Stimulated activated CD4-positive, alpha-beta T cell treated with anti-CD3 and anti-CD28 coated beads, Interleukin-1b, Interleukin-23, amount 100 ng/mL, for 4 hours (primary cell): ENCODE results near the gene PADI2.

ENCODE experiments used
- DNase-seq, 2 donors: peaks; one replicate each; pipeline ENCODE4 v3.0.0-alpha.2; 2020; ENCODE audit warnings: low read depth in 2 of 2

Gene PADI2

DNA sequence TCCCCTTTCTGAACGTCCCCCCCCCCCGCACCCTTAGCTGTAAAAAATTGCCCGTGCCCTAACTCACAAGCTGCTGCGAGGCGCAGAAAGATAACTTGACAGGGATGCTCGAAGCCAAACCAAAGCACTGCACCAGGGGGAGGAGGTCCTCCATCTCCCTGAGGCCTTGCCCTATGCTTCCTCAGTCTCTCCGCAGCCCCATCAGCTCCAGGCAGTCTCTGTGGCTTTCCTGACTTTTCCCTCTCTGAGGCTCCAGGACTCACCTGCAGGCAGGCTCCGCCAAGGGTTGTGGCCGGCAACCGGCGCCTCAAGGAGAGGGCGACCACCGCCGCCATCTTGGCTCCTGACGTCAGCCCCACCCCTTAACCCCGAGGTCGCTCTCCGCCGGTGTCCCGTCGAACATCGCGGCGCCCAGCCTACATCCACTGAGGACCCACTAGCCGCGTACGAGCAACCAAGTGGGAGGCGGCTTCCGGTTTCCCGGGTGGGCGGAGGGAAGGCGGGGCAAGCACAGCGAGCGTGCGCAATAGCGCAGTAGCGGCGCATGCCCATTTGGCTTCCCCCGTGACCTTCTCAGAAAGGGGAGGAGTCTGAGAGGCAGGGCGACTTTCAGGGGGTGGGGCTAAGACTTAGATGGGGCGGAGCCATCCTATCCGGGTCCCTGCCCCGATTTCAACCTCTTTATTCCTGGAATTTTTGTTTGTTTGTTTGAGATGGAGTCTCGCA, 65.4 kb downstream of the PADI2 start, which contains the start of gene SDHB:
Gene SDHB, minus strand, starts transcription at position 348 of the 726 bp plus-strand sequence. Its CDS starts 13 bp downstream, at position 335.
- DNase-seq: peak; percentile 98 to 99

DNA sequence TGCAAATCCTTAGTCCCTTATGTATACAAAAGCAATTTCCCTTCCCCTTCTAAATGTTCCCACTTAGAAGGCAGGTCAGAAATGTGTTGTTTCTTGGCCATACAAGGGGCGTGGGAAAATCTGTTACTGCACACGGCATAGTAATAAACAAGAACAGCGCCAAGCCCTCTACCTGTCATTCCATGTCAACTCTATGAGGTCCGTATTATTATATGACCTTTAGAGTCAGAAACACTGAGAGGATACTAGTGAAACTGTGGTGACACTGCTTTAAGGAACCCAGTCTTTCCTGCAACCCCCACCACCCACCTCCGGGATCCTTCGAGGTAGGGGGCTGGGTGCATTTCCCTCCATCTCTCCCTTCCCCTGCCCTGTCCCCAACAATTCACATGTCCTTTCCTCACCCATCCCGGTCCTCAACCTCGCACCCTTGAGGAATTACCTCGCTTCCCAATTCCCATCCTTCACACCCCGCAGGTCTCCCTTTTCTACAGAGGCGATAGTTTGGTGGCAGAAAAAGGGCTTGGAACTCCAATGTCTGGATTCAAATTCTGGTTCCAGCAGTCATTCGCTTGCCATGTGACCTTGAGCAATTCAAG, 66.1 kb downstream of the PADI2 start:
- no peak for DNase-seq

DNA sequence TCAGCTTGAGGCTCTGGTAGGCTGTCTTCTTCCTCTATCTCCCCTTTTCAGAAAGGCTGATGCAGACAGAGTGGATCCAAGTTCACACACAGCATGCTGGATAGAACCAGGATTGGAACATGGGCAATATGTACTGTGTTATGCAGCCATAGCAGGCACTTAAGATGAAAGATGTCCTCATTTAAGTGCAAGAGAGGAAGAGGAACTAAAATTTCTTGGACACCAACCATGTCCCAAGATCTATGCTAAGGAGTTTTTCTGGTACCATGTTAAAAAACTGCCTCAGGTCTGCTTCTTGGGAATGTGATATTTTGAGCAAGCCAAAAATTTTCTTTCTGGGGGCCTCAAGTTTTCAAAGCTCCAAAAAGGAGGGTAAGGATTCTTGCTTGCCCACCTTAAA, 66.6 kb downstream of the PADI2 start:
- no peak for DNase-seq

DNA sequence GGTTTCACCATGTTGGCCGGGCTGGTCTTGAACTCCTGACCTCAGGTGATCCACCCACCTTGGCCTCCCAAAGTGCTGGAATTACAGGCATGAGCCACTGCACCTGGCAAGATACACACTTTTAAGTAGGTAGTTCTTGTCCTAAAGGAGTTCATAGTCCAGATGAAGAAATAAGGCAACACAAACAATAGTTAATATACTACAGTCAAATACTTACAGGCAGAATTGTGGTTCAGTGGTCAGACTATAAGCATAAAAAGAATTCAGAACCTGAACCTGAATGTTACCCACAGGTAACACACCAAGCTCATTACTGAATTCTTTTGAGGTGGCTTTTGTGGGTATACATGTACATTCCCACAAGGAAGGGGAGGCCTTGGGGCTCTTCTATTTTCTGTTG, 67.2 kb downstream of the PADI2 start:
- no peak for DNase-seq

DNA sequence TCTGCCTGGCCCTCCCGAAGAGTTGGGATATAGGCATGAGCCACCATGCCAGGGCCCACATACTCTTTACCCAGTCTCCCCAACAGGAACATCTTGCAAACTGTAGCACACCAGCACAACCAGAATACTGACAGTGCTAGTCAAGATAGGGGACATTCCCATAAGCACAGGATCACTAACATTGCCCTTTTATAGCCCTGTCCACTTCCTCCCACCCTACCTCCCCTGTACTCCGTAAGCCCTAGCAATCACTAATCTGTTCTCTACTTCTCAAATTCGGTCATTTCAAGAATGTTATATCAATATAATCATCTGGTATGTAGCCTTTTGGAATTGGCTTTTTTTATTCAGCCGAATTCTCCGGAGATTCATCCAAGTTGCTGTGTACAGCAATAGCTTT, 71.3 kb downstream of the PADI2 start:
- no peak for DNase-seq

DNA sequence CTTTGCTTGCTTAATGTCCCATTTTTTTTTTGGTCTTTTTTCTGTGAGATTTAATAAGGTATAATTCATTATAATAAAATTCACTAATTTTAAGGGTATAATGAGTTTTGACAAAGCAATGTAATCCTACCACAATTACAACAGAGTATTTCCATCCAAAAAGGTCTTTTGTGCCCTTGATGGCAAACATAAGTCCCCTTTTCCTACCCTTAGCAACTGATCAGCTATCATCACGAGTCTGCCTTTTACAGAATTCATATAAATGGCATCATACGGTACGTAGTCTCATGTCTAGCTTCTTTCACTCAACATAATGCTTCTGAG, 73.0 kb downstream of the PADI2 start:
- no peak for DNase-seq

DNA sequence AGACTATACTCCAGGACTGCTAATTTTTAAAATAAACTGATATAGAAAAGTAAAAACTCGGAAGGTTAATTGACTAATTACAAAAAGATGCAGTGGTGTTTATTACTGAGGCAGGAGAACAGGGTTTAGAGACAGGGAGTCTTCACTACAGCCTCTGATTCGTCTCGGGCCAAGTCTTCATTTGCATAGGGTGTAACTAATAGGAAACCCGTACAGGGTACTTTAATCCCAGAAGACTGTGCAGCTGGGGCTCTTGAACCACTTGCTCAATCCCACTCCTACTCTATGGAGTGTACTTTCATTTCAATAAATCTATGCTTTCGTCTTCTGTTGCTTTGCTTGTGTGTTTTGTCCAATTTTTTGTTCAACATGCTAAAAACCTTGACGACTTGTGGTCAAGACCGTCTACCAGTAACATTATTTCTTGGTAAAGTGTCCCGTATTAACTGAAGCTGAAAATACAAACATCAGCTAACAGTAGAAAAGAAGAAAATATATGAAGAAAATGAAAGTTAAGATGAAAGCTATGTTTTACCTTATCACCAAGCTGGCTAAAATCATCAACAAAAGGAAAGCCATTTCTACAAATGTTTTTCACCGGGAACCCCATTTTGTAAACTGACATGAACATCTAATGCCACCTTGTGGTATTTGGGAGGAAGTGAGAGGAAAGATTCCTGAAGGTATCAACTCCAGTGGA, 73.5 kb downstream of the PADI2 start:
- no peak for DNase-seq

DNA sequence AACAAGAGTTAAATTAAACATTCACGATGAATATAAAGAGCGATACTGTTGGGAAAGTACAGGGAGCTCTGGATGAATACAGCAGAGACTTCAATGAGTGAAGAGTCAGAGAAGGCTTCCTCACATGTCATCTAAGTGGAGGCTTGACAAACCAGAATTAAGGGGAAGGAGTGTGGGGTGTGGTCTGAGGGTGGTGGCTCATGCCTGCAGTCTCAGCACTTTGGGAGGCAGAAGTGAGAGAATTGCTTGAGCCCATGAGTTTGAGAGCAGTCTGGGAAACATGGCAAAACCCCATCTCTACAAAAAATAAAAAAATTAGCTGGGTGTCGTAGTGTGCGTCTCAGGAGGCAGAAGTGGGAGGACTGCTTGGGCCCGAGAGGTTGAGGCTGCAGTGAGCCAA, 74.1 kb downstream of the PADI2 start:
- no peak for DNase-seq

DNA sequence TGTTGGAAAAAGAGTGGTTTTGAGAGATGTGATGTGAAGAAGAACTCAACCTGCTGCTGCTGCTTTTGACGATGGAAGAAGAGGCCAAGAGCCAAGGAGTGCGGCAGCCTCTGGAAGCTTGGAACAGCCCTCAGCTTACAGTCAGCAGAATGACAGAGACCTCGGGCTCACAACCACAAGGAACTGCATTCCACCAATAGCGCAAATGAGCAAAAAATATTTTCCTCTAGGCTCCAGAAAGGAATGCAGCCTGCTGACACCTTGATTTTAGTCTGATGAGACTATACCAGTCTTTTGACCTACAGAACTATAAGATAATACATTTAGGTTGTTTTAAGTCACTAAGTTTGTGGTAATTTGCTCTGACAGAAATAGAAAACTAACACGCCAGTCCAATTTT, 75.6 kb downstream of the PADI2 start:
- DNase-seq: no peak

DNA sequence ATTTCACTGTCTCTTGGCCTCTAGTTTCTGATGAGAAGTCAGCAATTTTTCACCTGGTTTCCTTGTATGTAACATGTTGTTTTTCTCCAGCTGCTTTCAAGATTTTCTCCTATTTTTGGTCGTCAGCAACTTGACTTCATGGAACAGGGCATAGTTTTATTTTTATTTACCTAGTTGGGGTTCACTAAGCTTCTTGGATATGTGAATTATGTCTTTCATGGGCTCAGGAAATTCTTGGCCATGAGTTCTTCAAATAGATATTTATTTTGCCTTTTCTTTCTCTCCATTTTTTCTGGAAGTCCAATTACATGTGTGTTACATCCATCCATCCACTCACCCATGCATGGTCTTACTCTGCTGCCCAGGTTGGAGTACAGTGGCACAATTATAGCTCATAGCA, 79.1 kb downstream of the PADI2 start:
- DNase-seq: no peak

DNA sequence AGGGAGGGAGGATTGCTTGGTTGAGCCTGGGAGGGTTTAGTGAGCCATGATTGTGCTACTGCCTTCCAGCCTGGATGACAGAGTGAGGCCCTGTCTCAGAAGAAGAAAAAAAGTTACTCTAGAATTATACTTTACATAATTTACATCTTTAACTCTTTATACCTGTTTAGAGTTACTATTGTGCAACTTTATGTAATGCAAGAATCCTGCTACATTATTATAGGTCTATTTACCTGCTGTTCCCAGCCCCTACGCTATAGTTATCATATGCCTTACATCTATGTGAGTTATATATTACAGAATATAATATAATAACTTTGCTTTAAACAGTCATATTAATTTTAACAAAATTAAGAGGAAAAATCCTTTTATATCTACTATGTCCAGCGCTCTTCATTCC, 79.7 kb downstream of the PADI2 start:
- no peak for DNase-seq

DNA sequence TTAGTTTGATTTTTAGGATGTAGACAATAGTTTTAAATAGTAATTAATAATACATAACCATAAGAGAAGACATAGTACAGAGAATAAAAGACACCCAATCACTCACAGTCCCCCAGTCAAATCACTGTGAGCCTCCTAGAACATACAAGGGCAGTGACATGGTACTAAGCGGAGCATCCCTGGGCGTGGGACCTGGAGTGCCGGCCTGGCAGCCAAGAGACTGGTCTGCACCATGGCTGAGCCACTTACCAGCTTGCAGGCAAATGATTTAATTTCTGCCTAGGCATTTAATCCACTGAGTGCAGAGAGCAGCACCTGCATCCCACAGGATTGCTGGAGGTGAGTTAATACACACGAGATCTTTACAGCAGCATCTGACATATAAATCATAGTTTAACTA, 85.8 kb downstream of the PADI2 start:
- no peak for DNase-seq

DNA sequence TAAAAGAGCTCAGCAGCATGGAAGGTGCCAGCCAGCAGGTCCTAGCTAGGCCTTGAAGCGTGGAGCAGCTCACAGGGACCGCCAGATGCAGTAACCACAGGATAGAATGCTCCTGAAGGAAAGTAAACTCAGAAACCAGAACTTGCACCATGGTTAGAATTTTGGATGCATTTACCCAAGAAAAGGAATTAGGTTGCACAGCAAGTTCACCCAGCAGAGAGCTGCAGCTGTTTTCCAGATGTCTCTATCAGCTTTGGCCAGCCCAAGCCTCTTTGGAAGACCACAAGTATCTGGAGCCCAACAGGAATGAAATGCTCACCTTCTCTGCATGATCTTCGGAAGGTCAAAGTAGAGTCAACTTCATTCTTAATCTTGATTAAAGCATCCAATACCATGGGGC, 86.5 kb downstream of the PADI2 start:
- no peak for DNase-seq

DNA sequence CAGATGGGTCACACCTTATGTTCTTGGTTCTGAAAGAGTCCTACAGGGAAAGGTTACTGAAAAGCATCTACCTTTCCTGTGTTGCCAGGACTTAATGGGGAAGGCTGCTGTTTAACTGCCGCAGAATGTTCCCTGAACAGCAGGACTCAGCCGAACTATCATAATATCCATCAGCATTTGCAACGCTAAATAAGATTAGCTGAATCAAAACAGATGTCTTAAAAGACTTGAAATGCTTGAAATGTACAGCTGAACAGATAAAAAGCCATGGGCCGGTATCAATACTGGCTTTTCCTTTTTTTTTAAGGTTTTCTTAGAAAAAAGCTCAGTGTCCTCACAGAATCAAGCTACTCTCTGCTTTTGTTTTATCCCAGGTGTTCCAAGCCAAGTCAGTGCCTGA, 87.8 kb downstream of the PADI2 start:
- DNase-seq: no peak

DNA sequence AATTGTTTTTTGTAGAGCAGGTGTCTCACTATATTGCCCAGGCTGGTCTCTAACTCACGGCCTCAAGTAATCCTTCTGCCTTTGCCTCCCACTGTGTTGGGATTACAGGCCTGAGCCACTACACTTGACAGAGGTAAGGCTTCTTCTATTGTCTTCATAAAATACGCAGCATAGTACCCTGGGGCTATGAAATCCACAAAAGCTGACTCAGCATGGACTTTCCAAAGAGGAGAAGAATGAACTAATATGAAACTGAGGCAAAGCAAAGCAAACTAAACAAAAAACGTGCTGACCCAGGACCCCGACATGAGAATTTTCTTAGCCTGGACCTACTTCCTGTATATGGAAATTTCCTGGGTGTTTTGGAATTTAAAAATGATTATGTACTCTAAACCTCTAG, 89.0 kb downstream of the PADI2 start:
- DNase-seq: no peak

DNA sequence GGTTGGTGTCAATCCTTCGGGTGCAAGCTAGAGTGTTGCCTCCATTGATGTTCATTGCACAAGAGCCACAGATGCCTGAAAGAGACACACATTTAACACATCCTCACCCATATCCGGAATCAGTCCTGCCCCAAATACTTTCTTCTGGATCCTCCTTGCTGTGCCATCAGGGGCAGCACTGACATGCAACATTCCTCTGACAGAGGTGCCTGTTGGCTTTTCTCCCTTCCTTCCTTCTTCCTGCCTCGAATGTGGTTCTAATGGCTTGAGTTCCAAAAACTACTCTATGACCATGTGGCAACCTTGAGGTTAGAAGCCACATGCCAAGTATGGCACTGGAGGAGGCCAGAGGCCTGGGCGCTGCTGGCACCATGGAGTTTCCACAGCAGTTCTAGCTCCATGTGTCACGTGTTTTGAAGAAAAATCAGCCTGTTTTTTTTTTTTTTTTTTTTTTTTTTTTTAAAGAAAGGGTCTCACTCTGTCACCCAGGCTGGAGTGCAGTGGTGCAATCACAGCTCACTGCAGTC, 90.5 kb downstream of the PADI2 start:
- no peak for DNase-seq

DNA sequence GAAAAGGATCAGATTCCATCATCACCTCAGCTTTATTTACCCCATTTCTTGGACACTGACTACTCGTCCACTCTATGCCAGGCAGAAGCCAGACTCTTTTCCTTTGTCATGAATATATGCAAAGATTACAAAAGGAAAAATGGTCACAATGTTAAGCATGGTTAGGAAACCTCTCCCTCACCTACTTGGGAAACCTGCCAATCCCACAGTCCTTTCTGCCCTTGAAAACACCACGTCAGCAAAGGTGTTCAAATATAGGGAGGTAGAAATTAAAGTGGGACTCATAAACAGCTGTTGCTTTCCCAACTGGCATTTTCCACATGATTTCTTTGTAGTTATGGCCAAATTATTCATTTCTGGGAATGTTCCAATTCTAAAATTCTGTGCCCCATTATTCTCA, 91.4 kb downstream of the PADI2 start:
- no peak for DNase-seq

DNA sequence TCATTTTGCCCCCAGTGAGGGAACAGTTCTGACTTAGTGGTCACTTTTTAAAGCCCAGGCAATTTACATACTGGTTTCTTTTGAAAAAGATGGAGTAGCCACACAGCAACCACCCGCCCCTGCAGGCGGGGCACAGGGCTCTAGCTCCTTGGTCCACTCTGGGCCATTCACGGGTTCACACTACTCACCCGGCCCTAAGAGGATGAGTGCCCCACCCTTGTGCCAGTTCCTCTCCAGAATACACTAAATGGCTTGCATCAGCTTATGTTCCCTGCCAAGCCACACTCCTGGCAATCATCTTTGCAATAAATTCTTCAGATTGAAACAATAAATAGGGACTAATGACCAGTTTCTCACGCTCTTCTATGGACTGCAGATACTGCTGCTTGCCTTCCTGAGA, 91.8 kb downstream of the PADI2 start:
- no peak for DNase-seq

DNA sequence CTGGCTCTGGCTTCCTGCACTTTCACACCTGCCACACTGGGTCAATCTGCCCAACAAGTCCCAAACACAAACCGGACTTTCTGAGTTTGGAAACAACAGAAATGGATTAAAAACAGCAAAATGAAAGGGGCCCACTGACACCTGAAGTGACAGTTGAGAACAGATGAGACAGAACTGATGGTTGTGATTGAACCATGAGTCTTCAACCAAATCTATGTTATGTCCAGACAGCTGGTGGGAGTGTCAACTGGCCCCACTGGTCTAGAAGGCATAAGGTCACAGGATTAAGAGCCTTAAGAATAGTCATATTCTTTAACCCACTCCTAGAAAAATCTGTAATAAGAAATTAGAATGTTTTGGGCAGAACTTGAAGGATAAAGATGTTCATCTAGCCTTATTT, 94.5 kb downstream of the PADI2 start:
- DNase-seq: no peak

DNA sequence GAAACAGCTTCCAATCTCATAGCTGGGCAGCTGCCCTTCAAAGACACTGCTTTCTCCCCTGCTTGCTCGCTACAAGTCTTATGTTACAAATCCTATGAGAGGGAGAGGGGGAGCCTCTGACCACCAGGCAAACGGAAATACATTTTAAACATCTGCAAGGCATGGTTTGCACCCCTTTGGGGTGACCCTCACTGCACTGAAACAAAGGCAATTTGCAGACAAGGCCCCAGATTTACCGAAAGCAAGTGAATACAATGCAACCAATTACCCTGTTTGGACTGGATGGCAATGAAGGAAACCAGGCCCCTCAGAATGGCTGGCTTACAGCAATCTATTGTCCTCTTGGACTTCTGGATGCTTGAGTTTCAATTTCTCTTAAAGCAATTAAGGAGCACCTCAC, 95.7 kb downstream of the PADI2 start:
- no peak for DNase-seq

DNA sequence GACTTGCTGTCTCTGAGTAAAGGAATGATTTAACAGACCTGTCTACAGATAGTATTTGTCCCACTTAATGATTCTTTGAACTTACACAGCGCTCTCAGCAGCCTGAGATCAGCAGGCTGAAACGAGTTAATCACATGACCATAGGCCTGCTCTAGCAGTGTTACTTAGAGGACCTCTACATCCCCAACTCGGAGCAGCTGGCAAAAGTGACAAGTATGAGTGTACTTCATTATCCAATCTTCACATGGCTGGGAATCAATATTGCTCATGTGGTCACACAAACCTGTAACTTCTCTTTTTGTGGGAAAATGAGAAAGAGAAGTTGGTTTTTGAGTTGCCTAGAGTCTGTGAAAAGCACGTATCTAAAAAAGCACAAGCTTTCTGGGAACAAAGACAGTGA, 96.1 kb downstream of the PADI2 start:
- no peak for DNase-seq

DNA sequence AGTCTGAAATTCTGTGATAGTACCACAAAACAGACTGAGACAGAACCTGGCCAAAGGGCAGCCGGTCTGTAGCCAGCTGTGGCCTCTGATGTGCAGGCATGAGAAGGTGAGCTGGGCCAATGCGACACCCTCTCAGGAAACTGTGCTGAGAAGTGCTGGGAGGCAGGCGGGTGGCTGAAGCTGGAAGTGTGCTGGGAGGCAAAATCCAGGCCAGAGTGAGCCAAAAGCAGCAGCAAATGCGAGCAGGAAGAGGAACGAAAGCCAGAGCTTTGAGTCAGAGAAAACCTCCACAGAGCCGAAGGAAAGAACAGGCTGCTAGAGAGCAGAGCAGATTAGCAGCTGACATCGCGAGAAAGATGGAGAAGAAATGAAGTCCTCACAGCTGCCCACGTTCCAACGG, 97.4 kb downstream of the PADI2 start:
- no peak for DNase-seq

DNA sequence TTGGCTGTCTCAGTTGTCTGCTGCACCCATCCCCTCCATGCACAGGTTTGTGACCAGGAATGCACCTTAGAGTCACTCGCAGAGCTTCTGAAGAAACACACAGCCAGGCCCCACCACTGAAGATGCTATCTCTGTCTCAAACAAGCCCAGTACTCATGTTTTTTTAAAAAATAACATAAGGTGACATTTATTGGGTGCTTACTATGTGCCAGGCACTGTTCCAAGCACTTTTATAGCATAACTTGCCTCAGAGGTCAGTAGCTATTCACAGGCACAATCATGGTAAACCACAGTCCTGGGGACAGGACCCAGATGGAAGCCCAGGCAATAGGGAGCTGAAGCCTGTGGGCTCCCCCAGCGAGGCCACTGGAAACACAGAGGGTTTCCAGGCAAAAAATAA, 98.7 kb downstream of the PADI2 start:
- no peak for DNase-seq
